Measurements from ENCODE around the gene BRME1.

- TF ChIP-seq CTCF (IDR thresholded peaks at IDR 0.05): no peak
- TF ChIP-seq EZH2 (IDR thresholded peaks at IDR 0.05): no peak
These were observed 24.5 kb upstream of the BRME1 start for GRCh38 chr19:13930402-13930801.

All from neural progenitor cell (in vitro differentiated cells).